PC-9 (cell line): ENCODE measurements around the gene GTPBP6. TPM values are rescaled to one million over a fixed set of nuclear protein-coding genes. Genes with fewer than 3 reads are reported as not detected.

Experiments used
- BruUV-seq: library from RNA; stranded (reverse); fragments of 400-500 nt; replicated peaks from 2 replicates; lab custom pipeline; 2021; lab: Mats Ljungman, UMichigan
- CTCF ChIA-PET: fragments of 300-600 bp; sonication (Branson Sonifier 250); formaldehyde crosslinking; loops from one replicate; lab custom pipeline; 2022; ENCODE audit warnings: antibody characterized with exemption; lab: Charles Lee
- POLR2A ChIA-PET: fragments of 300-600 bp; sonication (Branson Sonifier 250); formaldehyde crosslinking; loops from one replicate; lab custom pipeline; 2022; ENCODE audit warnings: antibody characterized with exemption; ENCODE audit not compliant: unreplicated experiment; lab: Charles Lee
- DNase-seq, 2 experiments: peaks; one replicate each; pipeline versions ENCODE4 v3.0.0 to v3.0.0-alpha.2; 2015 to 2022; ENCODE audit warnings: mixed read lengths in 1 of 2
- H2AFZ ChIP-seq: fragments of 200-600 bp; sonication (generic); 2 replicates; pipeline ENCODE4 v1.8.1; 2017; ENCODE audit warnings: antibody characterized with exemption
- H3F3A ChIP-seq: fragments of 200-600 bp; sonication (generic); 2 replicates; pipeline ENCODE4 v1.8.1; 2017; ENCODE audit warnings: antibody characterized with exemption, mild to moderate bottlenecking, low read depth; ENCODE audit not compliant: insufficient read depth
- H3K27ac ChIP-seq: fragments of 200-600 bp; sonication (generic); 2 replicates; pipeline ENCODE4 v1.6.1; 2016; ENCODE audit warnings: mixed run types
- H3K27me3 ChIP-seq: fragments of 200-600 bp; sonication (generic); 2 replicates; pipeline ENCODE4 v1.6.1; 2016; ENCODE audit warnings: low read depth, mixed run types; ENCODE audit not compliant: insufficient read depth
- H3K36me3 ChIP-seq: fragments of 200-600 bp; sonication (generic); 2 replicates; pipeline ENCODE4 v1.6.1; 2016; ENCODE audit warnings: low read depth, mixed run types
- H3K4me1 ChIP-seq: fragments of 200-600 bp; sonication (generic); replicated peaks from 2 replicates; pipeline ENCODE4 v1.6.1; 2016; ENCODE audit warnings: mixed run types; ENCODE audit not compliant: insufficient read depth
- H3K4me2 ChIP-seq: fragments of 200-600 bp; sonication (generic); 2 replicates; pipeline ENCODE4 v1.6.1; 2017; ENCODE audit warnings: mixed run types
- H3K4me3 ChIP-seq: fragments of 200-600 bp; sonication (generic); 2 replicates; pipeline ENCODE4 v1.6.1; 2016; ENCODE audit warnings: mixed run types
- H3K79me2 ChIP-seq: fragments of 200-600 bp; sonication (generic); 2 replicates; pipeline ENCODE4 v1.6.1; 2017; ENCODE audit warnings: low read depth, mixed run types
- H3K9me2 ChIP-seq: fragments of 200-600 bp; sonication (generic); 2 replicates; pipeline ENCODE4 v1.8.1; 2017; ENCODE audit warnings: mild to moderate bottlenecking; ENCODE audit not compliant: insufficient read depth
- H3K9me3 ChIP-seq: fragments of 200-600 bp; sonication (generic); 2 replicates; pipeline ENCODE4 v1.8.1; 2016; ENCODE audit warnings: low read depth; ENCODE audit not compliant: insufficient read depth
- H4K20me1 ChIP-seq: fragments of 200-600 bp; sonication (generic); 2 replicates; pipeline ENCODE4 v1.8.1; 2017; ENCODE audit not compliant: insufficient read depth
- EZH2 ChIP-seq: fragments of 200-600 bp; sonication (generic); IDR thresholded peaks from 2 replicates; pipeline ENCODE4 v1.8.0; 2017; ENCODE audit warnings: antibody characterized with exemption, low read depth
- intact Hi-C: fragments of 100-400 bp; cut with micrococcal nuclease; formaldehyde crosslinking; loops from one replicate; pipeline ENCODE4 v1.10.0; 2022; ENCODE audit not compliant: unreplicated experiment
- total RNA-seq: library from RNA; stranded (reverse); gene quantifications from 2 replicates; pipeline ENCODE4 v1.2.3, GENCODE V29; 2021
- TF ChIP-seq, protein P1 (sequence below): fragments of 200-600 bp; sonication (generic); conservative IDR thresholded peaks from 2 replicates; pipeline ENCODE4 v1.6.1; 2017; ENCODE audit warnings: mixed run types, antibody characterized with exemption, mild to moderate bottlenecking, moderate library complexity

Gene GTPBP6
- total RNA-seq, 1 experiment from 2014 or later: 43.5 TPM

DNA sequence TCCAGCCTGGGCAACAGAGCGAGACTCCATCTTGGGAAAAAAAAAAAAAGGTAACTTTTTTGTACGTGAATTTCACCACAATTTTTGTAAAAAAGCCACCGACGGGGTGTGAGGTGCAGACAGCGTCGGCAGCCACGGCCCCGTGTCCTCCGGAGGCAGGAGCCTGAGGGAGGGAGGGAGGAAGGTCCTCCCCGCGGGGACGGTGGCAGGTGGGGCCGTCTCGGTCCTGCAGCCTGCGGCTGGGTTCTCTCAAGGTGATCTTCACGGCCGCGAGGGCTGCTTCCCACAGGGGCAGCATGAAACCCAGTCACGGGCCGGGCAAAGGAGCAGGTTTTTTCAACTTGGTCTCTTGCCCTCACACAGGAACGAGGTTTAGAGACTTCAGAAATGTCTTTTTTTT, 23.5 kb downstream of the GTPBP6 start:
- Histone ChIP-seq H3F3A (no peaks in the 10 kb centered on the region), H3K27me3 (no peaks in the 10 kb centered on the region), H4K20me1 (no peaks in the 10 kb centered on the region), H3K4me1 (no peaks in the 10 kb centered on the region), H3K9me2 (no peaks in the 10 kb centered on the region), H3K4me3 (no peak overlapping the region), H3K27ac (no peak overlapping the region), H3K36me3 (no peaks in the 10 kb centered on the region), H2AFZ (no peak overlapping the region), H3K4me2 (no peak overlapping the region), H3K79me2 (no peaks in the 10 kb centered on the region), H3K9me3 (no peaks in the 10 kb centered on the region)
- DNase-seq: no peak
- BruUV-seq: no TSS peak
- CTCF ChIA-PET: no interaction called here
- no peak for TF ChIP-seq EZH2
- TF ChIP-seq, protein P1, sequence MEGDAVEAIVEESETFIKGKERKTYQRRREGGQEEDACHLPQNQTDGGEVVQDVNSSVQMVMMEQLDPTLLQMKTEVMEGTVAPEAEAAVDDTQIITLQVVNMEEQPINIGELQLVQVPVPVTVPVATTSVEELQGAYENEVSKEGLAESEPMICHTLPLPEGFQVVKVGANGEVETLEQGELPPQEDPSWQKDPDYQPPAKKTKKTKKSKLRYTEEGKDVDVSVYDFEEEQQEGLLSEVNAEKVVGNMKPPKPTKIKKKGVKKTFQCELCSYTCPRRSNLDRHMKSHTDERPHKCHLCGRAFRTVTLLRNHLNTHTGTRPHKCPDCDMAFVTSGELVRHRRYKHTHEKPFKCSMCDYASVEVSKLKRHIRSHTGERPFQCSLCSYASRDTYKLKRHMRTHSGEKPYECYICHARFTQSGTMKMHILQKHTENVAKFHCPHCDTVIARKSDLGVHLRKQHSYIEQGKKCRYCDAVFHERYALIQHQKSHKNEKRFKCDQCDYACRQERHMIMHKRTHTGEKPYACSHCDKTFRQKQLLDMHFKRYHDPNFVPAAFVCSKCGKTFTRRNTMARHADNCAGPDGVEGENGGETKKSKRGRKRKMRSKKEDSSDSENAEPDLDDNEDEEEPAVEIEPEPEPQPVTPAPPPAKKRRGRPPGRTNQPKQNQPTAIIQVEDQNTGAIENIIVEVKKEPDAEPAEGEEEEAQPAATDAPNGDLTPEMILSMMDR: no peak
- intact Hi-C loops: no loop called here
- POLR2A ChIA-PET: no interaction called here

DNA sequence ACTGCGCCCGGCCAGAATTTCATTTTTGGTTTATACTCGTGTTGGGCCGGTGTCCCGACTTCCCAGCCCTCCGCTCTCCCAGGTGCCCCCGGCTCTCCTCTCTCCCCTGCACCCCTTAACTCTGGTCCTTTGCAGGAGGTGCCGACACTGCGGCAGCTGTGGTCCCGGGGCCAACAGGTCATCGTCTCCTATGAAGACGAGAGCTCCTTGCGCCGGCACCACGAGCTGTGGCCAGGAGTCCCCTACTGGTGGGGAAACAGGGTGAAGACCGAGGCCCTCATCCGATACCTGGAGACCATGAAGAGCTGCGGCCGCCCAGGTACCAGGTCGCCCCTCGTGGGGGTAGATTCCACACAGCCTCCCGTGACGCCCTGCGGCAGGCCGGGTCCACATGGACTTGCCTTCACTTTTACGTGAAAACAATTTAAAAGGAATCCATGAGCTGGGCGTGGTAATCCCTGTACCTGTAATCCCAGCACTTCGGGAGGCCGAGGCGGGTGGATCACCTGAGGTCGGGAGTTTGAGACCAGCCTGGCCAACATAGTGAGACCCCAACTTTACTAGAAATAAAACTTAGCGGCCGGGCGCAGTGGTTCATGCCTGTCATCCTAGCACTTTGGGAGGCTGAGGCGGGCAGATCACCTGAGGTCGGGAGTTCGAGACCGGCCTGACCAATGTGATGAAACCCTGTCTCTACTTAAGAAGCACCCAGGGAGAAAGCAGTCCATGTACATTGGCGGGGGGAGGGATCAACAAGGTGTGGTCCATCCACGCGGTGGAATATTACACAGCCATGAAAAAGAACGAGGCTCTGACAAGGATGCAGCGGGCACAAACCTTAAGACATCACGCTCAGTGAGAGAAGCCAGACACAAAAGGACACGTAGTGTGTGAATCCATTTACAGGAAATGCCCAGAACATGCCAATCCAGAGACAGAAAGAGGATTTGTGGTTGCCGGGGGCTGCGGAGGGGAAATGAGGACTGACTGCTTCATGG, 25.4 kb downstream of the GTPBP6 start:
- H3K4me3 ChIP-seq: no peak overlapping the region

DNA sequence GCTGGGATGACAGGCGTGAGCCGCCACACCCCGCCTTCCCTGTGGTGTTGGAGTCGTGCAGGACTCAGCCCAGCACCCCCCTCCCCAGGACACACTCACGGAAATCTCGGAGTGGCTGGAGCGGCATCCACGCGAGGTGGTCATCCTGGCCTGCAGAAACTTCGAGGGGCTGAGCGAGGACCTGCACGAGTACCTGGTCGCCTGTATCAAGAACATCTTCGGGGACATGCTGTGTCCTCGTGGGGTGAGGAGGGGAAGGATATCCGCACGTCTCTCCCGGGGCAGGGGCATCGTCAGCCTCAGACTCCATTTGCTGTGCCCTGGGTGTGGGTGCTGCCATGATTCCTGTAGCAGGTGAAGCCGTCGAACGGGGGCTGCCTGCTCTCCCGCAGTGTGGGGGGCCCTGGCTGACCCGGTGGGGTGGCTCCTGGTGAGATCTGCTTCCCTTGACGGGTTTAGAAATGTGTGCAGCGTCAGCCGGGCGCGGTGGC, 27.1 kb downstream of the GTPBP6 start:
- Histone ChIP-seq H3K4me1 (no peaks in the 10 kb centered on the region), H3K4me2 (no peak overlapping the region), H3K27me3 (no peaks in the 10 kb centered on the region), H4K20me1 (no peaks in the 10 kb centered on the region), H3K9me2 (no peaks in the 10 kb centered on the region), H2AFZ (no peak overlapping the region), H3K4me3 (no peak overlapping the region), H3K36me3 (no peaks in the 10 kb centered on the region), H3K27ac (no peak overlapping the region), H3F3A (no peaks in the 10 kb centered on the region), H3K9me3 (no peaks in the 10 kb centered on the region), H3K79me2 (no peaks in the 10 kb centered on the region)
- ChIA-PET CTCF (no interaction called here), POLR2A (no interaction called here)
- DNase-seq: no peak
- no peak for TF ChIP-seq EZH2
- TF ChIP-seq, protein P1: no peak
- BruUV-seq: no TSS peak
- intact Hi-C loops: no loop called here

More for the DNA sequence above, 25.4 kb downstream of the GTPBP6 start:
- no peaks in the 10 kb centered on the region for H3K79me2 ChIP-seq
- no peak overlapping the region for H3K4me2 ChIP-seq
- no peaks in the 10 kb centered on the region for H3K36me3 ChIP-seq
- POLR2A ChIA-PET: no interaction called here
- BruUV-seq: no TSS peak
- H3F3A ChIP-seq: no peaks in the 10 kb centered on the region
- H2AFZ ChIP-seq: no peak overlapping the region
- H3K9me3 ChIP-seq: no peaks in the 10 kb centered on the region
- CTCF ChIA-PET: no interaction called here
- no peak for TF ChIP-seq EZH2
- TF ChIP-seq, protein P1: no peak
- no peaks in the 10 kb centered on the region for H4K20me1 ChIP-seq
- H3K9me2 ChIP-seq: no peaks in the 10 kb centered on the region
- no peaks in the 10 kb centered on the region for H3K27me3 ChIP-seq
- H3K4me1 ChIP-seq: no peaks in the 10 kb centered on the region
- intact Hi-C loops: no loop called here
- no peak overlapping the region for H3K27ac ChIP-seq
- DNase-seq: no peak
